Stimulated activated CD4-positive, alpha-beta T cell treated with anti-CD3 and anti-CD28 coated beads, TNF-alpha, amount 100 ng/mL, for 48 hours (primary cell): ENCODE measurements around the gene LPP.

ENCODE experiments used
- DNase-seq, 3 donors: peaks; one replicate each; pipeline ENCODE4 v3.0.0-alpha.2; 2020; ENCODE audit warnings: low read depth in 3 of 3

Gene LPP

DNA sequence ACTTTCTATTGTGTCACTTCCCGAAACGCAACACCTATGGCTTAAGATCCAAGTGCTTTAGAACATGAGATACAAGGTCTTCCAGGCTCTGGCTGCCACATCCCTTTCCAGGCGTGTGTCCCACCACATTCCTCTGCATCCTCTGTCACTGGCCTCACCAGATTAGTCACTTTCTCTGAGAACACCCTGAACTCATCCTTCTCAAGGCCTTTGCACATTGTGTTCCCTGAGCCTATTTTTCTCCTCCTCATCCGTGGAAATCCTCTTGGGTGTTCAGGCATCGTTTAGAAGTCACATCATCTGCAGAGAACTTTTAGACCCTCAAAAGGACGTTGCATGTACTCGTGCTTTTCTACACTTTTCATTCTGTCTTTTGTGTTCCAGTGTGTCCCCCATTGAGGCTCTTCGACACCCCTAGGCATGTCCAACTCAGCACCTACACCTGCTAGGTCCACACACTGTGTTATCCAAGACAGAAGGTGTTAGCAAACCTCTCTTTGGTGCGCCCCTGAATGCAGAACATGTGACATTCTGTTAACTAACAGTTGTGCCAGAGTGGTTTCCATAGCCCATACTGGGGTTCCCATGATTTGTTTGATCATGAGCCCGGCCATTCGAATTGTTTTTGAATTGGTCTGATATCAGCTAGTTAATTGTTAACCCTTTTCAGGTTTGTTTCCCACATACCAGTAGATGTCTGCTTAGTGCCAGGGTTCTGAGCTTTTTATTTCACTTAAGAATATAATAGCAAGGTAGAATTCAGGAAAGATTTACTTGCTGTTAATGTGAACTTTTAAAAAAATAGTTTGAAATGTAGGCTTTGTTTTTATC lies 67.2 kb downstream of the LPP start:
- DNase-seq: no peak

DNA sequence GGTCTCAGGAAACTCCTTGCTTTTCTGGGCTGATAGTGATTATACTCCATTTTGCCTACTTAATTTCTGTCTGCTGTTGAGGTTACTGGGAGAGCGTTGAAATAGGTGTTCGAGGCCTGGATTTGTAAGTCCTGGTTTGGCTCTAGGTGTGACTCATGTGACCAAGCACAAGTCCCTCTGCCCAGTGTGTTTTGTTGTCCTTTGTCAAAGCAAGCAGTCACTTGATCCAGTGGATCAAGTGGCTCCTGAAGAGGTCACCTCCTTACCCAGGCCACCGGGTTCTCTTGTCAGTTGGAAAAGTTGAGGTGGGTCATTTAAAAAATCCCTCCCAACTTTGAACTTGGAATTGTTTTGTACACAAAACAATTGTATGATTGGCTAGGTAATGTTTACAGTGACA lies 70.0 kb downstream of the LPP start:
- no peak for DNase-seq

DNA sequence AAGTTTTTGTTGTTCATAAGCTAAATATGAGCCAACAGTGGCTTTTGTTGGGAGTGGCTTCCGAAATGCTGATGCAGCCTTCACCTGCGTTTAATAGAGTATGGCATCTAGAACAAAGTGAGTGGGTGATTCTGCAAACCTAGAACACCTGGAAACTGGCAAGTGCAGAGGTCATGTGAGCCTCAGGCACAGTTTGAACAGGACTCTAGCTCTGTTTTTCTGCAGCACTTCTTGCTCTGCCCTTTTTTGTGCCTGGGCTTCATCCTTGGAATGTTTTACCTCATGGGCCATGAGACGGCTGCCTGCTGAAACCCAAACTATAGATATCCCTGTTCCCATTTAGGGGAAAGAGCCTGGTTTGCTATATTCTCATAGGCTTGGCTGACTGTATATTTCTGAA lies 73.5 kb downstream of the LPP start:
- DNase-seq: no peak

DNA sequence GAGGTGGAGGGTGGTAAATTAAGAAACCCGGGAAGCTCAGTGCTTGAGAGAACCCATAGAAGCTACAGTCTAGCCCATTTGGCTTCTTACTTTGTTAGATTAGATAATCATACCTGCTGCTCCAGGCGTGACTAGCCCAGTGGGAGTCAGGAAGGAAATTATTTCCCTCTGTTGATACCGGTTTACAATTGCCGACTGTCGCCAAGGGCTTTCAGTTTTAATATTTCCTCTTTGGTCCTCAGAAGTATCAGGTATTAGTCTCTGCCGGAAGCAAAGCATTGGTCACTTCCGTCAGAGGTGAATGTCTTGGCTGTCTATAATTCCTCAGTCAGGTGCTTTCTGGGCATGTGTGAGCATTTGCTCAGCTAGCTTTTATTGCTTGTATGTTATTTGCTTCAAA lies 75.2 kb downstream of the LPP start:
- no peak for DNase-seq

DNA sequence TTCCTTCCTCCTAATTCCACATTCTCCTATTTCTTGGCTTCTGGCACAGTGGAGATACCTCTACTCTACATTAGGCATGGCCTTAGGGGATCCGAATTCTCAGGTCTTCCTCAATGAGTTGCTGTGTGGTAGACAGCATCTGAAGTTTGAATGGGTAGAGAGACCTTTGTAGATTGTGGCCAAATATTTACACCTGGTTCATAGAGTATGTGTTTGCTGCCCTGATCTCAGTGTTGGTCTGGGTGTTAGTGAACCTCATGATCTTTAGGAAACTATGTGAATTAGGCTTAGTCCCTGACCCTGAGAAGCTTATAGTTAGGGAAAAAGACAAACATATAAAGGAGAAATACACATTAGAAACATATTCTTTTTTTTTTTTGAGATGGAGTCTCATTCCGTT lies 75.8 kb downstream of the LPP start:
- DNase-seq: no peak

DNA sequence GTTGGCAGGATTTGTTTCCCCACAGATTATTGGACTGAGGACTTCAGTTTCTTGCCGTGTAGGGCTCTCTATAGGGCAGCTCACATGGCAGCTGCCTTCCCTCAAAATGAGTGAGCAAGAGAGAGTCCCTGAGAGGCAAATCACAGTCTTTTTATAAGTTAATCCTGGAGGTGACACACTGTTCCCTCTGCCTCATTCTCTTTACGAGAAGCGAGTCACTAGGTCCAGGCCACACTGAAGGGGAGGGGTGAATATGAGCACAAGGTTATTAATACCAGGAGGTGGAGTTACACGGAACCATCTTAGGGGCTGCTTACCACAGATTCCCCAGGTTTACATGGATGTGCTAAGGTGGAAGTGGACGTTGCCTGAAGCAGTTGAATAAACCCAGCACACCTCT lies 77.0 kb downstream of the LPP start:
- DNase-seq: no peak

DNA sequence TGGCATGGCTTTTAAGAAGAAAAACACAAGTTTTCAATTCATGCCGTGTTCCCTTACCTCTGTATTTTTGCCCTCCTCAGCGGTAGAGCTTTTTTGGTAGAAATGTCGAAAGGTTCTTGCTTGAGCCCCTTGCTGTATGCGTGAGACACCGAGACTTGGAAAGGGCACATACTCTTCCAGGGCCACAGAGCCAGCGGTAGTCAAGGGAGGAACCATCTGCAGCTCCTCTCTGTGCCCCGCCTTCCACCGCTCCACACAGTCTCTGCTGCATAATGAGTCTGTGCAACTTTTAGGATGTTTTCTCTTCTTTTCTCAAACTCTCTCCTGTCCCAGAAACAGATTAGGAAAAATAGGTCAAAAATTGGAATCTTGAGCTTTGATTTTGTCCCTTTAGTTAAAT lies 77.5 kb downstream of the LPP start:
- DNase-seq: no peak

DNA sequence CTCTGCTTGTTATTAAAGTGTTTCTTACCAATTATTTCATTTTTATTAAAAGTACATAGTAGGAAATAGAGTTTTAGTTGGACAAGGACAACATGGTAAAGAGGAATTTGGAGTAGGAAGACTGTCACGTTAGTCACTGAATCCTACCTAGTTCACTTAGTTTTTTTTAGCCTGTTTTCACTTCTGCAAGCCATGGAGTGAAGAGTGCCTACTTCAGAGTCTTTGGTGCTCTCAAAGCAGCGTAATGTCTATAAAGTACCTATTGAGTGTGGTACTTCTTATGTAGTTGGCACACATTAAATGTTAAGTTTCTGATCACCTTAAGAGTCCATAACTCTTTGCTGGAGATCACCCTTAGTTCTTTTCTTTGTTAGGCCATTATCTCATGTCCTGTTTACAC lies 78.7 kb downstream of the LPP start:
- no peak for DNase-seq

DNA sequence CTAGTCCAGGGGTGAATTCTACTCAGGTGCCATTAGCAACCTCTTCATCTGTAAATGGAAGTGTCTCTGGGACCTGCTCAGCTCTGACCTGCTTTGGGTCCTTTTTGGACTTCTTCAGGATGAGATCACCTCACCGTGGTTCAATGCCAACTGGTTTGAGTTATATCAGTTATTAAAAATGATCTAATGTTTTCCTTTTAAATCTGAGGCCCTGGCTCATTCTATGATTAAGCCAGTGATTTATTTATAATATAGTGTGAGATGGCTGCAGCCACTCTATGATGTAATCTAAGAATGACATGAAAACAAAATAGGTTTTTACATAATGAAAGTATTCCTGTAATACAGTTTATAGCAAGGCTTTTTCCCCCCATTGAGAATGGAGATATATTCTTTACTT lies 79.4 kb downstream of the LPP start:
- DNase-seq: no peak

DNA sequence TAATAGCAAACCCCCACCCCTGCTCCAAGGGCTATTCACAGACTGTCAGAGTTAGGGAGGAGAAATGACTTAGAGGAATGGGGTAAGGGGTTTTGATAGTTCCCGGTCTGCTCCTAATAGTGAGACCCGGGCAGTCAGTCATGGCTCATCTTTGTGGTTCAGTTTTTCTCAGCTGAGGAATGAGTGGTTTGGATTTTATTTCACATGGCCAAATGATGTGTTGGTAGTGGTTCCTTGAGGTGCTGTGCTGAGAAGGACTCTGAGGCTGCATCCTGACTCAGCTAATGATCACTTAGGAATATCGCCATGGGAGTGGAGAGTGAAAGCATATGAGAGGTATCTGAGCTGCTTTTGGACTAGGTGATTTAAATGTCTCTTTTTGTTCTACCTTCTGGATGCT lies 80.2 kb downstream of the LPP start:
- DNase-seq: no peak

DNA sequence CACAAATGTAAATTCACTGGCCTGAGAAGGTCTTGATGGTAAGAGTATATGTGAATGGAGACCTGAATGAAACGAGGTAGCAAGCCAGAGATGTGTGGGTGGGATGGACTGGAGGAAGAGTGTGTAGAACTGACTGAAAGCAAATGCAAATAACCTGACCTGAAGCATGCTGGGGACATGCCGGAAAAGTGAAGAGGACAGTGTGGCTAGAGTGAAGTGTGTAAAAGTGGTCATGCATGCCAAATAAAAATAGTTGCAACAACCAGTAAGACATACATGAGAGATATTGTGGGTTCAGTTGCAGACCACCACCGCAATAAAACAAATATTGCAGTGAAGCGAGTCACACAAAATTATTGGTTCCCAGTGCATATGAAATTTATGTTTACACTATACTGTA lies 82.3 kb downstream of the LPP start:
- no peak for DNase-seq

DNA sequence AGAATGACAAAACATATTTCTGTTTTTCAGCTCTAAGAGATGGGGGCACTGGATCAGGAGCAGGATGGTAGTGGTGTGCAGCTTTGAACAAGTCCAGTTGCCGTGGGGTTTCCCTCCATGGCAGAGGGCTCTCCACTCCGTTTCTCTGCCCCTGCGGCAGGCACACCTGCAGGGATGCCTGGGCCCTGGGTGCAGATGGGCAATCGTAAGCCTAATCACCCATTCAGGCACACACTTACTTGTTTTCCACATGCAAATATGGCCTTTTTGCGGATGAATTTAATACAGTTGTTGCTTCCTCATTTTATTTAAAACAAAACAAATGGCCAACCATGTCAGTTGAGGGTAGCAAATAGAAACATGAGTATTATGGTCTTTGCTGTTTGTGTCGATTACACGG lies 85.1 kb downstream of the LPP start:
- DNase-seq: no peak

DNA sequence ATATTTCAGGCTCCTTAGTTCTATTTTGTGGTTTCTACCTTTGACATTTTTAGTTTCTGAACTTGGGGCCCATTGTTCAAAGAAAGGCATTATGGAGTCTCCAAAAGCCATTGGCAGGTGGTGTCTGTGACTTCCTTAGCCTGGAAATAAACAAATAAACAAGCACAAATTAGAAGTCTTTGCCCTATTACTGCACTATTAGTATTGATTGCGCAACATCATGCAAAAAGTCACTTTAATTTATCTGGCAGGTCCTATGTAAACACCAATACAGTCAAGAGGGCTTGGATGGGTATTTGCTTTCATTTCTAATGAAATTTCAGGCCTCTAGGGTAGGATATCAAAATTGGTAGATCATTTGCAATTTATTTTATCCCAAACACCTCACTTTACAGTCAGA lies 85.6 kb downstream of the LPP start:
- DNase-seq: no peak

DNA sequence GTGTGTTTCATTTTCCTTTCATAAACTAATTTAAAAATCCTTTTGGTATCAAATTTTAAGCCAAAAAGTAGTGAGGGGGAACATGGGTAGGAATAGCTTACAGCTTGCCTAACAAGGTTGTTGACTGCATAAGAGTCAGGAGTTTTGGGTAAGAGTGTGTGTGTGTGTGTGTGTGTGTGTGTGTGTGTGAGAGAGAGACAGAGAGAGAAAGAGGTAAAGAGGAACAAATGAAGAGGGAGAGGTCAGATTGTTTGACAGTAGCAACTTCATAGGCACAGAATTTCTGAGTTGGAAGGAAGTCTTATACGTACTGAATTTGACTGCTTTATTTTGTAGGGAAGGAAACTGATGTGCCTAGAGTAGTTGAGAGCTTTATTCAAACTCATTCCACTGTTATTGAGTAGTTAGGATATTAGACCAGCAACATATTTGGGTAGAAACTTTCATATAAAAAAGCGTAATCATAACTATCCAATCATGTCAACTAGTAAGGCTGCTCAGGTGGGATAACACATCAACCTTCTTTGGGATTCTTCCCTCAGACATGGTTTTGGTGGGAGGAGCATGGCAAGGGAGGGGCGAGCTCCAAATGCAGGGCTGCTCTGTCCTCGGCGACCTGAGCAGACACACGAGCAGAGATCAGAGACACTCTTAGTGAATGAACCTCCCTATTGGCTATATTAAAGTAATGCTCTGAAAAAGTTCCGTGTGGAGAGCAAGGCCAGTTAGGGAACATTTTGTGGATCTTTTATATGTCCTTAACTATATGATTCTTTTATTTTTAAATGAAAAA lies 86.4 kb downstream of the LPP start:
- DNase-seq: no peak

DNA sequence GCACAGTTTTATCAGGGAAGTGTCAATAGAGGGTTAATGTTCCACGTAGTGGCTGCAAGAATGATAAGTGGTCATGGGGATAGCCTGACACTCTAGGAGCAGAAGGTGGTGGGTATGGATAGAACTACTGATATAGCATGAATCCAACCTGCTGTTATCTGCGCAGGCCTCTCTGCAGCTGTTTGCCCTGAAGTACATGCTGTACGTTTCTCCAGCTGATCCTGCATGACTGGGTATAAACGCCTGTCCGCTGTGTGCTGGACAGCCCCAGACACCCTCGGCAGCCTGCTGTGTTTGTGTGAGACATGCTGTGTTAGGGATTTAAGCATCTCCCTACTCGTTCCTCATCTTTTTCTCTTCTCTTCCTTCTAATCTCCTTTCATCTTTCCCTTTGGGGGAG lies 87.1 kb downstream of the LPP start:
- DNase-seq: no peak

DNA sequence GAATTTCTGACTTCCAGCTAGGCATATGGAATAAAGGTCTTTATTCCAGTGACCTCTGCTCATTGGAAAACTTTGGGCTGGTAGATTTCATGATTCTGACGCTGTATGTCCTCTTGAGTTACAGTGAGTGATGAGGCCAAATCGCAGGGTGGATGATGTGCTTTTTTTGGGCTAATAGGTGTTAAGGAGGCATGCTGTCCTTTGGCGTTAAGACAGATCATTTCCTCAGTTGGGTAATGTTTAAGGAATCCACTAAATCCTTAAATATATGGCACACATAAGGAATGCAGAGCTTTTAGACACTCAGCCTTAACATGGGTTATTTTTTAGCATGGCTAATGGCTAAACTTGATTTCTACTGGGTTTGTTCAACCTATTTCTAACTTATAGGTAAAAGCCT lies 87.9 kb downstream of the LPP start:
- DNase-seq: no peak

DNA sequence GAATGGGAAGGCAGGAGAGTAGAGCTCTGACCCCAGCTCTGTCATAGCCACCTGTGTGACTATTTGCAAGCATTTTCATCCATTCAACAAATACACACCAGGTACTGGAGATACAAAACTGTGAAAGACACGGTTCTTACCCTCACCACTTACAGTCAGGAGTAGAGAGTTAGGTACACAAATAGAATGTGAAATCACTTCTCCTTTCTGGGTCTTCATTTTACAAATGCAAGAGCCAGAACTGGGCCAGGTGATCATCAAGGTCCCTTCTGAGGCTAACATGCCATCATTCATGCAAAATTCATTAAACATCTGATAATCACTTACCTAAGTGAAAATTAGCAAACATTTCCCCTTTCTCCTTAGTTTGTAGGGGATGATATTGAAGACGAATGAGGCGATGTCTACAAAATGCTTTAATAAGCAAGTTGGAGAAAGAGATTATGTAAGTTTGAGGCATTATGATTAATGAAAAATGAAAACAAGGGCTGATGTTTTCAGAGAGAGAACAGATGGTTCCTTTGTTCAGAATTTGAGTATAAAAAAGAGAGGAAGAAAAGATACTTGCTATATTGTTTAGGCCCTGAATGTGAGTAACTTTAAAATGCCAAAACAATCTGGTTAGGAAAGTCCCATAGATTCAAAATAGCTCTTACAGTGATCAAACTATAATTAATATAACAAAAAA lies 88.6 kb downstream of the LPP start:
- no peak for DNase-seq

DNA sequence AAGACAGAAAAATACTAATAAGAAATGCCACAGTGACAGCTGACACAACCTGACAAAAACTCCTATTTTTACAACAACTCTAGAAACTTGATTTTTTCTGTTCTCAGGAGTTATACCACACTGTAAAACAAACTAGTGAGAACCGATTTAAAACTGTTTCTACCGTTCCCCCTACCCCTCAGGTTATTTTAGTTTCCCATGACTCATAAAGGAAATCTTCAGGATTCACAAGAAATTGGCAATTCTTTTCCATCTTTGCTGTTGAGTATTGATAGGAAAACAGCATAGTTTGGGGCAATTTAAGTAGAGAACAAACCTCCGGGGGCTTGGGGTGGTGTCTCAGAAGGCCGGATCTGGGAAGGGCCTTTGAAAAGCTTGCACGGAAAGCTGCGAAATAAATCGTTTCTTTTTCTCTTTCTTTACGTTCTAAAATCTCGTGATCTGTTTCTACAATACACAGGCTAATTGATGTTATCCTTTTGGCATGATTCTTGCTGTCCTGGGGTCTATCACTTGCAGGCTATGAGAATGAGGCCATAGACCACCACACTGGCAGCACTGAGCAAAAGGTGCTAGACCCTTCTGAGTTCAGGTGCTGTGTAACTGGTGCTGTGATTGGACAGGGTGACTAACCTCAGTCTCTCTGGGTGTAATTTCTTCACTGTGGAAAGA lies 89.3 kb downstream of the LPP start:
- DNase-seq: no peak

DNA sequence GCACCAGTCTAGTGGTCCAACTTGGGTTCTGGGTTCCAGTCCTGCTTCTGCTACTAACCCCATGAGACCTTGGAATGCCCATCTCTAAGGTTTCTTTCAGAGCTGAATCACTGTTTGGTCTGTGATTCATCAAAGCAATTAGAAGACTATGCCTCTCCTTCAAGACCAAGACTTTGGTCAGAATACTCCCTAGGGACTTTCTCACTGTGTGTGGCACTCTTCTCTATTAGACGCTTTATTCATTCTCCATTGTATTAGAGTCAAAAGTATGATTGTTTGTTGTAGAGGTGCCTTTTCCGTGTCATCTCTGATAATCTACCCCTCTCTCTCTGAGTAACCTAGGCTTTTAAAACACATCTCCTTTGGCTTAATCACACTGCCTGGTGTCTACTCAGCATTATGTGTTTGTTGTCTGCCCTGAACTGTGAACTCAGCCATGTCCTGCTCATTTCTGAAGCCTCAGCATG lies 90.5 kb downstream of the LPP start:
- DNase-seq: no peak

DNA sequence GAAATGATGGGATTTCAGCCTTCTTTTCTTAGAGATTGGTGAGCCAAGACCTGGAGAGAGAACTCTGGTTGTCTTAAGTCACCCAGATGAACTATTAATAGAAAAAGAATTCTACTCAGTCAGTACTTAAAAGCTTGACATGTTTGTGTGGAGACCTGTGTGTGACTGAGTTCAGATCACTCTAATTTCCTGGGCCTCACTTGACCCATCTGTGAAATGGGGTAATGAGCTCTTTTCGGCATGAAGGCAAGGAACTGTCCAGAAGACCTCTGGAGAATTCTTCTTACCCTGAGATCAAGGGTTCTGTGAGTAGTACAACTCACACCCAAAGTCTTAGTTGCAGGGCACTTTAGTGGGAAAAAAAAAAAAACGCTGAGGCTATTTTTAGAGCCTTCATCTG lies 92.9 kb downstream of the LPP start:
- no peak for DNase-seq

DNA sequence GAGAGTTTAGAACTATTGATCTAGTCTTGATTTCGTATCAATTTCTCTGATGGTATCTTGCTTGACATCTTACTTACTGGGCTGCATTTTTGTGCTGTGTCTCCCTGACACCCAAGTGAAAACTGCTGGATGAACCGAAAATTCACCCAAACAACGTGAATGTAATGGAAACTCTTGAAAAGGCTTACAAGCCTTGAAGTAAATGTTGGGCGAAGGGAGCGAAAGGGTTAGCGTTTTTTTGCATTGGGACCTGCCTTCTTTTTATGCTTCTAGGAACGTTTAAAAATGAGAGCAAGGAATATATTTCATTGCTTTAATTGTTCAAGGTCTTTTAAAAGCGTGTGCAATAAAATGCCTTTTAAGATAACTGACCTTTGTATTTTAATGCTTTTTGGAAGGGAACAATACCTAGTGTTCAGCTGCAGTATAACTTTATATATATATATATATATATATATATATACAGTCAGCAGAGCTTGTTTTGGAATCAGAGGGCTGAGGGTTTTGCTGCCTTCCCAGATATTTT lies 94.1 kb downstream of the LPP start:
- no peak for DNase-seq
